Effector CD8-positive, alpha-beta T cell (primary cell): ENCODE results near the gene PHF3.
"Not testable (repeated sequence)": the region's sequence is repeated elsewhere in the genome, so short reads cannot be mapped to it uniquely, and the experiment has no call there.

Source experiments
- DNase-seq: peaks from one replicate; lab custom pipeline; 2025; lab: John Stamatoyannopoulos, UW

Gene PHF3

GRCh38 chr6:63709148-63709547 lies 73.5 kb downstream of the PHF3 start:
- DNase-seq: no peak

- DNase-seq: no peak
These were observed 77.7 kb downstream of the PHF3 start for GRCh38 chr6:63713332-63713731.

- no peak for DNase-seq
These were observed 78.5 kb downstream of the PHF3 start for GRCh38 chr6:63714091-63714490.

GRCh38 chr6:63716169-63716568 lies 80.6 kb downstream of the PHF3 start:
- DNase-seq: no peak

GRCh38 chr6:63721181-63721580 lies 85.6 kb downstream of the PHF3 start:
- no peak for DNase-seq

GRCh38 chr6:63724721-63725120 lies 89.1 kb downstream of the PHF3 start:
- no peak for DNase-seq

GRCh38 chr6:63730311-63730710 lies 94.7 kb downstream of the PHF3 start:
- no peak for DNase-seq

- no peak for DNase-seq
These were observed 96.3 kb downstream of the PHF3 start for GRCh38 chr6:63731930-63732329.

- no peak for DNase-seq
These were observed 96.7 kb downstream of the PHF3 start for GRCh38 chr6:63732336-63732735.

- DNase-seq: no peak
These were observed 99.3 kb downstream of the PHF3 start for GRCh38 chr6:63734923-63735322.

- DNase-seq: not testable (repeated sequence)
These were observed 102.6 kb downstream of the PHF3 start for GRCh38 chr6:63738190-63738589.

GRCh38 chr6:63739094-63739687 lies 103.6 kb downstream of the PHF3 start:
- no peak for DNase-seq

GRCh38 chr6:63740709-63741108 lies 105.1 kb downstream of the PHF3 start:
- no peak for DNase-seq

GRCh38 chr6:63742060-63742459 lies 106.5 kb downstream of the PHF3 start:
- no peak for DNase-seq

- no peak for DNase-seq
These were observed 108.1 kb downstream of the PHF3 start for GRCh38 chr6:63743691-63744090.

- no peak for DNase-seq
These were observed 109.2 kb downstream of the PHF3 start for GRCh38 chr6:63744810-63745209.

- no peak for DNase-seq
These were observed 110.2 kb downstream of the PHF3 start for GRCh38 chr6:63745784-63746183.

GRCh38 chr6:63750400-63750799 lies 114.8 kb downstream of the PHF3 start:
- no peak for DNase-seq

GRCh38 chr6:63757275-63757674 lies 121.7 kb downstream of the PHF3 start:
- not testable (repeated sequence) for DNase-seq

GRCh38 chr6:63757826-63758225 lies 122.2 kb downstream of the PHF3 start:
- DNase-seq: no peak

- no peak for DNase-seq
These were observed 124.1 kb downstream of the PHF3 start for GRCh38 chr6:63759605-63760105.

- DNase-seq: no peak
These were observed 124.6 kb downstream of the PHF3 start for GRCh38 chr6:63760199-63760598.

- DNase-seq: no peak
These were observed 128.8 kb downstream of the PHF3 start for GRCh38 chr6:63764318-63764916.
